Testis (tissue), 2 donors: Measurements from ENCODE around the gene SATB1.

ENCODE experiments used
- POLR2A ChIP-seq: fragments of 450-650 bp; IDR thresholded peaks from one replicate; pipeline ENCODE4 v1.6.1; 2017; ENCODE audit warnings: antibody characterized with exemption, mild to moderate bottlenecking, moderate library complexity
- TF ChIP-seq, protein P1 (sequence below), 3 experiments: fragments of 450-650 bp in 2 of 3; fragments of 200-600 bp in 1 of 3; sonication (generic) in 1 of 3; IDR thresholded peaks; one replicate each; pipeline ENCODE4 v1.5.1; 2016 to 2019; ENCODE audit warnings: antibody characterized with exemption in 3 of 3, mild to moderate bottlenecking in 2 of 3, moderate library complexity in 1 of 3

DNA sequence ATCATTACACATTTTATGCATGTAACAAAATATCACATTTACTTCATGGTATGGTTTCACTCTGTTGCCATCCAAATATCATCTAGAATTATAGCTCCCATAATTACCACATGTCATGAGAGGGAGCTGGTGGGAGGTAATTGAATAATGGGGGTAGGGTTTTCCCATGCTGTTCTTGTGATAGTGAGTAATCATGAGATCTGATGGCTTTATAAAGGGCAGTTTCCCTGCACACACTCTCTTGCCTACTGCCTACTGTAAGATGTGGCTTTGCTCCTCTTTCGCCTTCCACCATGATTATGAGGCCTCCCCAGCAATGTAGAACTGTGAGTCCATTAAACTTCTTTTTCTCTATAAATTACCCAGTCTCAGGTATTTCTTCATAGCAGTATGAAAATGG, 123.4 kb downstream of the SATB1 start:
- TF ChIP-seq POLR2A, result no peak
- TF ChIP-seq, protein P1, sequence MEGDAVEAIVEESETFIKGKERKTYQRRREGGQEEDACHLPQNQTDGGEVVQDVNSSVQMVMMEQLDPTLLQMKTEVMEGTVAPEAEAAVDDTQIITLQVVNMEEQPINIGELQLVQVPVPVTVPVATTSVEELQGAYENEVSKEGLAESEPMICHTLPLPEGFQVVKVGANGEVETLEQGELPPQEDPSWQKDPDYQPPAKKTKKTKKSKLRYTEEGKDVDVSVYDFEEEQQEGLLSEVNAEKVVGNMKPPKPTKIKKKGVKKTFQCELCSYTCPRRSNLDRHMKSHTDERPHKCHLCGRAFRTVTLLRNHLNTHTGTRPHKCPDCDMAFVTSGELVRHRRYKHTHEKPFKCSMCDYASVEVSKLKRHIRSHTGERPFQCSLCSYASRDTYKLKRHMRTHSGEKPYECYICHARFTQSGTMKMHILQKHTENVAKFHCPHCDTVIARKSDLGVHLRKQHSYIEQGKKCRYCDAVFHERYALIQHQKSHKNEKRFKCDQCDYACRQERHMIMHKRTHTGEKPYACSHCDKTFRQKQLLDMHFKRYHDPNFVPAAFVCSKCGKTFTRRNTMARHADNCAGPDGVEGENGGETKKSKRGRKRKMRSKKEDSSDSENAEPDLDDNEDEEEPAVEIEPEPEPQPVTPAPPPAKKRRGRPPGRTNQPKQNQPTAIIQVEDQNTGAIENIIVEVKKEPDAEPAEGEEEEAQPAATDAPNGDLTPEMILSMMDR (IDR thresholded peaks at IDR 0.05), result no peak
